ENCODE data around the gene VCL.

- TF ChIP-seq CTCF (conservative IDR thresholded peaks at IDR 0.05 in 1 of 2, IDR thresholded peaks at IDR 0.05 in 1 of 2; ENCODE audit: extremely low read depth in 1 of 2, insufficient read depth in 1 of 2, low read depth in 1 of 2, low read length in 2 of 2) (no peak), EZH2 (IDR thresholded peaks at IDR 0.05; ENCODE audit: borderline replicate concordance, low read length) (no peak)
Observed at GRCh38 chr10:73974309-73974946, 23.5 kb upstream of the VCL start.
